GM12892 (cell line): ENCODE data around the gene KREMEN1.

Experiments used
- POLR2A ChIP-seq: IDR thresholded peaks from 2 replicates; pipeline ENCODE4 v1.6.1; 2011; ENCODE audit warnings: low read depth, low read length, control low read depth
- POLR2AphosphoS5 ChIP-seq: IDR thresholded peaks from 2 replicates; pipeline ENCODE4 v1.6.1; 2011; ENCODE audit warnings: low read depth, low read length, control low read depth
- TAF1 ChIP-seq: IDR thresholded peaks from 2 replicates; pipeline ENCODE4 v1.6.1; 2011; ENCODE audit warnings: low read depth, mild to moderate bottlenecking, control low read depth, low read length, borderline replicate concordance

GRCh38 chr22:29103121-29103520 is 30.3 kb downstream of the KREMEN1 start:
- no peak for TF ChIP-seq POLR2AphosphoS5
- no peak for TF ChIP-seq TAF1
- TF ChIP-seq POLR2A, result no peak
